Muscle of back (tissue), 11 donors: ENCODE measurements around the gene SPRY4. TPM values are rescaled to one million over a fixed set of nuclear protein-coding genes. Genes with fewer than 3 reads are reported as not detected.
A peak's percentile ranks its signal among the peaks of the same experiment; 100 is the strongest.
"Not testable (repeated sequence)": the region's sequence is repeated elsewhere in the genome, so short reads cannot be mapped to it uniquely, and the experiment has no call there.

ENCODE experiments used
- DNase-seq, 3 donors: peaks; one replicate each; pipeline versions ENCODE4 v3.0.0 to v3.0.0-alpha.2; 2013
- polyA plus RNA-seq, 10 donors: library from polyadenylated mRNA; unstranded; fragments of 120-200 nt; gene quantifications; one replicate each; pipeline ENCODE4 v1.2.1, GENCODE V29; 2013; ENCODE audit not compliant: insufficient read length in 10 of 10

The SPRY4 gene
- polyA plus RNA-seq, 10 donors = 41.2 to 72.3 (median 50.7) TPM

- no peak for DNase-seq
Measured at GRCh38 chr5:142342128-142342981, 17.5 kb upstream of the SPRY4 start.

DNA sequence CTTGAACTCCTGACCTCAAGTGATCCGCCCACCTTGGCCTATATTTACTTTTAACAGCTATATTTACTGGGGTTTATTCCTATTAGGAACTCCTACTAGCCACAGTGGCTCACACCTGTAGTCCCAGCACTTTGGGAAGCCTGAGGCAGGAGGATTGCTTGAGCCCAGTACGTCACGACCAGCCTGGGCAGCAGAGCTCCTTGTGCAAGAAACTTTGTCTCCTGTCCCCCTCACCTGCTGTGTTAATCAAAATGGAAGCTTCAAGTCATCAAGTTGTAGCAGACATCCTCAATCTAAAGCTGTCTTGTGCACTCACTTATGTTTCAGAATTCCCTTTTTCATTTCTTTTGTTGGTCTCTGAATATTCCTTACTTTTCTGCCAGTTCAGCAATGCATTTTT lies 15.0 kb upstream of the SPRY4 start:
- DNase-seq = no peak

- no peak for DNase-seq
Measured at GRCh38 chr5:142334538-142334937, 9.7 kb upstream of the SPRY4 start.

DNA sequence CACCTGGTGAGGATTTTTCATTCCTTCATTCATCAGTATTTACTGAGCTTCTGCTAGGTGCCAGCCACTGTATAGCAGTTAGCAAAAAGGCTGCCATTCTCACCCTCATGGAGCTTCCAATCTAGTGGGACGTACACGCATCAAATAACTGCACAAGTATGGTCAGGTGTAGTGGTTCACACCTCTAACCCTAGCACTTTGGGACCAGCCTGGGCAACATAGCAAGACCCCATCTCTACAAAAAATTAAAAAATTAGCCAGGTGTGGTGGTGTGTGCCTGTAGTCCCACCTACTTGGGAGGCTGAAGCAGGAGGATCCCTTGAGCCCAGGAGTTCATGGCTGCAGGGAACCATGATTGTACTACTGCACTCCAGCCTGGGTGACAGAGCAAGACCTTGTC lies 8.9 kb upstream of the SPRY4 start:
- not testable (repeated sequence) for DNase-seq

GRCh38 chr5:142330444-142330843 lies 5.6 kb upstream of the SPRY4 start:
- no peak for DNase-seq

- no peak for DNase-seq
Measured at GRCh38 chr5:142330026-142330425, 5.2 kb upstream of the SPRY4 start.

DNA sequence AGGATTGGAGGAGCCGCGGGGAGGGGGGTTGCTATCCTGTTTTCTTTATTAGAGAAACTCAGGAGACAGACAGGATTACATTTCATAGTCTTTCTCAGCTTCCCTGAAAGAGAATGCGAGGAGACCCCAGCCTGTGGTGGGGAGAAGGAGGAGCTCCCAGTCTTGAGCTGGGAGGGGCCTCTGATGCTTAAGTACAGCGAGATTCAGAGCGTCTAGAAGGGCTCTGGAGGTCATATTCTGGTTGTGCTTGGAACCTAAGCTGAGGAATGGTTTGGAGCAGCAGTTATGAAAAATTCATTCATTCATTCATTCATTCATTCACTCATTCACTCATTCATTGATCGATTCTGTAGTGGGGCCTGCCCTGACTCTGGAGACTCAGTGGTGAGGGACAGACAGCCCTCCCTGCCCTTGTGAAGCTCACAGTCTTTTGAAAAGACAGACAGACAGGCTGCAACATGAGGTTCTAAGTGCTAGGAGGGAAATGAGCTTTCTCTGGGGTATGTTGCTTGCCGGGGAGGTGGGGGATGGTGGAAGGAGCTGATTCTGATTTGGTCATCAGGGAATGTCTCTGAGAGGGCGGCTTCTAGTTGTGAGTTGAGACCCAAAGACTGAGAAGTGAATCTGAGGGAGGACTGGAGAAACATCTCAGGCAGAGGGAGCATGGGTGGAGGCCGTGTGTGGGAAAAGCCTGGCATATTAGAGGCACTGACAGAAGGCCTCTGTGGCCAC lies 2.5 kb upstream of the SPRY4 start:
- DNase-seq = peak in 2 of 3 donors; percentile 43 to 70

DNA sequence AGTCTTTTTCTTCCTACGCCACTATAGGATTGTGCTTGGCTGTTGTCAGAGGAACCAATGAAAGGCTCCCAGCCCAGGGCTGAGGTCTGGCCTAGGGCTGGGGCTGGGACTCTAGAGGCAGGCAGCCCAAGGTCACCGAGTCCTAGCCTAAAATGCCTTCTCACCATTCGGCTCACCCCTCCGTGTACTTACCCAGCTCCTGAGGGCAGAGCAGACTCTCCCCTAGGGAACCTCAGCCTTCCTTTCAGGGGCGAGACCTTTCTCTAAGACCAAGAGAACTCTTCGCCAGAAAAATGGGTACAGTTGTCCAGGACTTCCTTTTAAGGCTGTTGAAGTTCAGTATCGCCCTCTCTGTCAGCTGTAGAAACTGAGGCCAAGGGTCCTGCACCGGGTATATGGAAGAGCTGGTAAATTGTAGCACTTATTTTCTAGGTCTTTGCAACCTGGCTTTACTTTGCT lies 1.7 kb upstream of the SPRY4 start:
- no peak for DNase-seq

- DNase-seq = peak in 2 of 3 donors; percentile 73 to 89
Measured at GRCh38 chr5:142325725-142326479, 1.1 kb upstream of the SPRY4 start.

DNA sequence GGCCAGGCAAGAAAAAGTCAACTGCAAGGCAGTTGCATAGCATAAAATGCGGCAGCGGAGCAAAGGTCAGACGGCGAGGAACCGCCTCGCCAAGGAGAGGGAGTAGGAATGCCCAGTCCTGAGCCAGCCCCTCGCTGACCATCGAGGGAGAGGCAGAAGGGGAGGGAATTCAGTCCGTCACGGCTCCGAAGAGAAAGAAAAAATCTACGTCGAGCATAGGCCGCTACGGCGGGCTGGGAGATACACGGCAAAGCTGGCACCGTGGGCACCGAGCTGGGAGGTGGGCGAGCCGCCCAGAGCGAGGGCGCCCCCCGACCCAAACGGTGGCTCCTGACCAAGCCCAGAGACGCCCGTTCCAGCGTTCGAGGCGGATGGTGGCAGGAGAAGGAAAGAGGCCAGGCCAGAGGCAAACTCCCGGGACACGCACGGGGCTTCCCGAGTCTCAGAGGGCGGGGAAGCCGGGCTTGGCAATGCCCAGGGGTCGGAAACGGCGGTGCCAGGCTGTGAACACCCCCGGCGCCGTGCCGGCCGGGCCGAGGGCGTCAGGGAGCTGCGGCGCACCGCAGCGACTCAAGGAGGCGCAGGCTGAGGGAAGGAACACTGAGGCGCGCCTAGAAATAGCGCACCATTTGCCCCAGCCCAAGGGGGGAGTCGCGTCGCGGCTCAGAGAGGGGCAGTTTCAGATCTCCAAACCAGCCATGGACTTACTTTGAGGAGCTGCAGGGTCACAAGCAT lies 518 bp downstream of the SPRY4 start:
- DNase-seq = peak in 1 of 3 donors; percentile 67

DNA sequence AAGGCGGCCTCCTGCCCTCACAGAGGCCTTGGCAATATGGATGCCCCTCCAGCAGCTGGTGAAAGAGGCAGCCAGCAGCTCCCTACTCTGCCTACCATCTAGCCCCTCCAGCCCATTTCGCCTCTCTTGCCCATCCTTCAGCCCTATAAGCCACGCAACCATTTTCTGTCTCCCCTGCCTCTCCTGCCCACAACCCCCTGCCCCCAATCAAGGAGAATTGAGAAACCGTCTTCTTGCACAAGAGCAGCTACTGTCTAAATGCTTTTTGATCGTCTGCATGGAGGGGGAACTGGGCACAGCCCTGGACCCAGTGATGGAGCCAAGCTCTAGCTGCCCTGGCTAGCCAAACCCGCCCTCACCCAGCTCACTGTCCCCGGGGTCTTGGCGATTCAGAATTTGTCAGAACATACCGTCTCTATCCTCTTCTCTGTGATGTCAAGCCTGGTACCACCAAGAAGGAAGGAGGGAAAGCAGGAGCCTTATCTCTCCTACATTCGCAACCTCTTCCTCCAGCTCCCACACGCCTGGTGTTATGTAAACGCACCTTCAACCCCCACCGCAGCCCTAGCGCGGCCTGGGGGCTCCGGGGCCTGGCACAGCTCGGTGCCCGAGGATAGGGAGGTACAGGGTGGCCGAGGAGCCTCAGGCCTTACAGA lies 1.2 kb downstream of the SPRY4 start:
- peak in 1 of 3 donors; percentile 68 for DNase-seq

DNA sequence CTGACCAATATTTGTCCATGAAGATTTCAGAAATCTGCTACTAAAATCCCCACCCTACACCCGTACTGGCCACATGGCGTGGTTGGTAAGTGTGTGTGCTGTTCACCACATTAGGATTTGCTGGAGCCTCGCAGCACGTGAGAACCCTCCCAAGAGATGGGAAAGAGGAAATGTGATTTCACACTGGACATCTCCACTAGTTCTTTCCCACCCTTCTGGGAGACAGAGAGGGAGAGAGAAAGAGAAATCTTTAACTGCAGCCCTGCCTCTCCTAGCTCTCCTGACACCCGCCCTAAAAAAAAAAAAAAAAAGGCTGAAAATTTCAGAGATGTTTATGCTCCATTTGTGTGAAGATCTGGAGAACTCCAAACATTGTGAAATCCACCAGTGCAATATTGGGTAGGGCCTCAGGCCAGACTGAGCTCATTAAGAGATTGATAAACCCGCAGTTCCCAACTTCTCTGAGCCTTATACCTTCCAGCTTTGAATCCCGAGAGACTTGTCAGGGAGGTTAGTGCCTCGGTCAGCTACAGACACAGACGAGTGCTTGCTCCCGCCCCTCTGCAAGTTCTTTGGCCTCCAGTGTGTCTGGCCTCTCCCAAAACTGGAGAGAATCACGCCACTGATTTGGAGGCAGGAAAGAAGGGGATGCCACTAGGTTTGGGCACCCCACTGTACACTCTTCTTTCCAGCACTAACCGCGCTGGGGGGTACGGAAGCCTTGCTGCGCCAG lies 1.9 kb downstream of the SPRY4 start:
- DNase-seq = peak in 1 of 3 donors; percentile 88

DNA sequence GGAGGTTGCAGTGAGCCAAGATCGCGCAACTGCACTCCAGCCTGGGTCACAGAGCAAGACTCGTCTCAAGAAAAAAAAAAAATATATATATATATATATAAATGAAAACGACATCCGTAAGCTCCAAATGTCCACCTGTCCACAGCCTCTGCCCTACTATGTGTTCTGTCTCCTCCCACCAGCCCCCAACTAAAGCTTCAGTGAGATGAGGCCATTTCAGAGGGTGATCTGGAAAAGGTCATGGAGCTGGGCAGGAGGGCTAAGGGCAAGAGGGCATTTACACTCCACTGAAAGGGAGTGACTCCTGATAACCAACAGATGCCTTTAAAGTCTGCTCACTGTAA lies 2.4 kb downstream of the SPRY4 start:
- no peak for DNase-seq

- peak in 2 of 3 donors; percentile 76 to 95 for DNase-seq
Measured at GRCh38 chr5:142320851-142321560, 3.8 kb downstream of the SPRY4 start.

DNA sequence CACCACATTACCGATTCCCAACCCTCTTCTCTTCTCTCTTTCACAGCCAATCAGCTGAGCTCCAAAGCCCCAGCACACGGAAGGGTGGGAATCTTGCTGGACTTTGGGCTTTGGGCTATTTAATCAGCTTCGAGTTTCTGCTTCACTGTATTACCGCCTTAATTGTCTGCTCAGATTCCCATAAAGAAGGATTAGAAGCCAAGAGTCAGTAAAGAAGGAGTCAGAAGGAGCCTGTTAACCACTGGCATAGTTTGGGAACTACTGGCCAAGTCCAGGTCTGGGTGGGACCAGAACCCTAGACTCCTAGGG lies 4.4 kb downstream of the SPRY4 start:
- DNase-seq = peak in 1 of 3 donors; percentile 81

DNA sequence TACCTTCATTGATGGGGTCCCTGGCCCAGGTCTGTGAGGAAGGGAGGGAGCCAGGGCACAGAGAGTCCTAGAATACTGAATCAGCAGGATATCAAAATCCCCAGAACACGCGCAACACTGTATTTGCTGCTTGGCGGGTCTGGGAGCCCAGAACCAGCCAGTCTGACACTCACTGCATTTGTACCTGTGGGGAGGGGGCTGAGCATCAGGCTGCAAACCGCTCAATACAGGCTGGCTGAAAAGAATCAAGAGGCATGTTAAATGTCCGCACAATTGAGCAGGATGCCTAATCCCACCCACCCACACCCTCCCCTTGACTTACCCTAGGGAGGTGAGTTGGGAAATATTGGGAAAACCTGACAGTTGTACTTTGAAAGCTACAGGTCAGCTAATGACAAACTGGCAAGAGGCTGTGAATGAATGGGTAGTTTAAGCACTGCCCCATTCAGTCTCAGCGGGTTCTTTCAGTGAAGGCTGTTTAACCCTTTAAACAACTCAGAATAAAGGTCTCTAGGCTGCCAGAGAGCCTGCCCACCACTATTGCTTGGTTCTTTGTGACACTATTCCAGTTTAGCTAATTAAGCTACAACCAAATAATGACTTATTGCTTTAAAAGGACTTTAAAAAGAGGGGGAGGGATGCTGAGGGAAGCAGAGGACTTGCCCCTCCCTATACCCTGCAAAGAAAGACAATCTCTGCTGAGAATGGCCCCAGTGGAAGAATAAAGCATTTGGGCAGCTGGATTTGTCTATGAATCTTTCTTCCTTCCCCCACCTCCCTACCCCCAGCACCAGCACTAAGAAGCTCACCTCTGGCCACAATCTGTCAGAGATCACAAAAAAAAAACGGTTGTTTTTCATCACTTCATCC lies 5.0 kb downstream of the SPRY4 start:
- peak in 1 of 3 donors; percentile 63 for DNase-seq

DNA sequence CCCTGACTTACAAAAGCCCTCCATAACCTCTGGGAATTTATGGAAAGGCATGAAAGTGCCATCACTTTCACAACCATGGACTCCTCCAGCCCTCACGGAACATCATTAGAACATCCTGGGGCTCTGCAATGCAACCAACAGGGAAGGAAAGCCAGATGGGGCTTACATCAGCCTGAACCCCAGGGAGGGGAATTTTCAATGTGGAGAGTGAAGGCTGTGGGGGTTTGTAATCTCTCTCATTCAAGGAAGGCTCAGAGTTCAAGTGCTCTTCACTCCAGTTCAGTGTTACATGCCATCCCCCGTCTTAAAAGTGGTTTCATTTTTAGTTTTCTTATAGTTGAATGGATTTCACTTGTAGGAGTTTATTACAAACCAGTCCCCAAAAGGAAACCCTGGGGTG lies 5.7 kb downstream of the SPRY4 start:
- DNase-seq = no peak

GRCh38 chr5:142317753-142318152 lies 7.1 kb downstream of the SPRY4 start:
- peak in 1 of 3 donors; percentile 64 for DNase-seq

GRCh38 chr5:142317173-142317572 lies 7.6 kb downstream of the SPRY4 start:
- no peak for DNase-seq
